Mucosa of stomach (tissue), 1 donor: Measurements from ENCODE around the gene SPRED1.

ENCODE experiments used
- H3K27me3 ChIP-seq: one replicate; pipeline ENCODE4 v1.7.0; 2013; ENCODE audit warnings: mild to moderate bottlenecking, low read length; ENCODE audit not compliant: control insufficient read depth, insufficient read depth
- H3K36me3 ChIP-seq: one replicate; pipeline ENCODE4 v1.7.0; 2013; ENCODE audit warnings: low read length; ENCODE audit not compliant: control insufficient read depth, insufficient read depth
- H3K4me1 ChIP-seq: one replicate; pipeline ENCODE4 v1.7.0; 2013; ENCODE audit warnings: mild to moderate bottlenecking, low read length; ENCODE audit not compliant: control insufficient read depth, insufficient read depth
- H3K4me3 ChIP-seq: one replicate; pipeline ENCODE4 v1.7.0; 2013; ENCODE audit warnings: low read length
- H3K9ac ChIP-seq: one replicate; pipeline ENCODE4 v1.7.0; 2013; ENCODE audit warnings: mild to moderate bottlenecking, low read length, moderate library complexity
- H3K9me3 ChIP-seq: one replicate; pipeline ENCODE4 v1.7.0; 2013; ENCODE audit warnings: mild to moderate bottlenecking, low read length, moderate library complexity; ENCODE audit not compliant: control insufficient read depth
- donor health status: Pancreatic carcinoma.

The SPRED1 gene

GRCh38 chr15:38299216-38299615 is 46.6 kb downstream of the SPRED1 start:
- no peak overlapping the region for H3K4me3 ChIP-seq
- H3K36me3 ChIP-seq: no peaks in the 10 kb centered on the region
- no peaks in the 10 kb centered on the region for H3K27me3 ChIP-seq
- H3K9ac ChIP-seq: no peak overlapping the region
- H3K4me1 ChIP-seq: peaks cover 5% of the 10 kb centered on the region
- no peaks in the 10 kb centered on the region for H3K9me3 ChIP-seq

GRCh38 chr15:38300395-38300794 is 47.8 kb downstream of the SPRED1 start:
- no peak overlapping the region for H3K4me3 ChIP-seq
- H3K9me3 ChIP-seq: no peaks in the 10 kb centered on the region
- no peak overlapping the region for H3K9ac ChIP-seq

GRCh38 chr15:38304481-38304880 is 51.8 kb downstream of the SPRED1 start:
- Histone ChIP-seq H3K4me1 (no peaks in the 10 kb centered on the region), H3K27me3 (no peaks in the 10 kb centered on the region), H3K4me3 (no peak overlapping the region), H3K36me3 (no peaks in the 10 kb centered on the region), H3K9me3 (no peaks in the 10 kb centered on the region), H3K9ac (no peak overlapping the region)

More at GRCh38 chr15:38300395-38300794, 47.8 kb downstream of the SPRED1 start:
- no peaks in the 10 kb centered on the region for H3K36me3 ChIP-seq
- H3K4me1 ChIP-seq: peaks cover 5% of the 10 kb centered on the region
- H3K27me3 ChIP-seq: no peaks in the 10 kb centered on the region

GRCh38 chr15:38307251-38307650 is 54.6 kb downstream of the SPRED1 start:
- Histone ChIP-seq H3K9ac (no peak overlapping the region), H3K4me3 (no peak overlapping the region), H3K4me1 (no peaks in the 10 kb centered on the region), H3K36me3 (no peaks in the 10 kb centered on the region), H3K9me3 (no peaks in the 10 kb centered on the region), H3K27me3 (no peaks in the 10 kb centered on the region)

GRCh38 chr15:38307861-38308641 is 55.4 kb downstream of the SPRED1 start:
- Histone ChIP-seq H3K4me3 (no peak overlapping the region), H3K9me3 (no peaks in the 10 kb centered on the region), H3K9ac (no peak overlapping the region), H3K36me3 (no peaks in the 10 kb centered on the region), H3K4me1 (no peaks in the 10 kb centered on the region), H3K27me3 (no peaks in the 10 kb centered on the region)

- Histone ChIP-seq H3K36me3 (no peaks in the 10 kb centered on the region), H3K4me3 (no peak overlapping the region), H3K27me3 (no peaks in the 10 kb centered on the region), H3K4me1 (no peaks in the 10 kb centered on the region), H3K9me3 (no peaks in the 10 kb centered on the region), H3K9ac (no peak overlapping the region)
Measured at GRCh38 chr15:38308797-38309196, 56.2 kb downstream of the SPRED1 start.

- H3K4me3 ChIP-seq: no peak overlapping the region
- no peaks in the 10 kb centered on the region for H3K36me3 ChIP-seq
- H3K4me1 ChIP-seq: no peaks in the 10 kb centered on the region
- no peaks in the 10 kb centered on the region for H3K9me3 ChIP-seq
- no peak overlapping the region for H3K9ac ChIP-seq
- H3K27me3 ChIP-seq: no peaks in the 10 kb centered on the region
Measured at GRCh38 chr15:38312190-38312589, 59.6 kb downstream of the SPRED1 start.

- Histone ChIP-seq H3K4me3 (no peak overlapping the region), H3K9ac (no peak overlapping the region), H3K4me1 (no peaks in the 10 kb centered on the region), H3K9me3 (no peaks in the 10 kb centered on the region), H3K36me3 (no peaks in the 10 kb centered on the region), H3K27me3 (no peaks in the 10 kb centered on the region)
Measured at GRCh38 chr15:38316311-38316710, 63.7 kb downstream of the SPRED1 start.

- no peak overlapping the region for H3K4me3 ChIP-seq
- no peaks in the 10 kb centered on the region for H3K9me3 ChIP-seq
- no peak overlapping the region for H3K9ac ChIP-seq
- no peaks in the 10 kb centered on the region for H3K36me3 ChIP-seq
- H3K27me3 ChIP-seq: no peaks in the 10 kb centered on the region
- no peaks in the 10 kb centered on the region for H3K4me1 ChIP-seq
Measured at GRCh38 chr15:38320181-38320580, 67.5 kb downstream of the SPRED1 start.

- Histone ChIP-seq H3K9ac (no peak overlapping the region), H3K4me1 (no peaks in the 10 kb centered on the region), H3K27me3 (no peaks in the 10 kb centered on the region), H3K9me3 (no peaks in the 10 kb centered on the region), H3K4me3 (no peak overlapping the region), H3K36me3 (peaks cover 3% of the 10 kb centered on the region)
Measured at GRCh38 chr15:38320866-38321265, 68.2 kb downstream of the SPRED1 start.

- no peak overlapping the region for H3K4me3 ChIP-seq
- no peak overlapping the region for H3K9ac ChIP-seq
- H3K4me1 ChIP-seq: no peaks in the 10 kb centered on the region
- H3K27me3 ChIP-seq: no peaks in the 10 kb centered on the region
- H3K36me3 ChIP-seq: peaks cover 3% of the 10 kb centered on the region
- H3K9me3 ChIP-seq: no peaks in the 10 kb centered on the region
Measured at GRCh38 chr15:38323895-38324294, 71.3 kb downstream of the SPRED1 start.

GRCh38 chr15:38324939-38325647 is 72.5 kb downstream of the SPRED1 start:
- Histone ChIP-seq H3K36me3 (peaks cover 3% of the 10 kb centered on the region), H3K9me3 (no peaks in the 10 kb centered on the region), H3K9ac (no peak overlapping the region), H3K4me1 (no peaks in the 10 kb centered on the region), H3K27me3 (no peaks in the 10 kb centered on the region), H3K4me3 (no peak overlapping the region)
